CD4-positive, alpha-beta T cell treated with Interleukin-17A for 4 hours (primary cell): ENCODE data around the gene PRUNE1.
A peak's percentile ranks its signal among the peaks of the same experiment; 100 is the strongest.

ENCODE experiments used
- DNase-seq: peaks from one replicate; pipeline ENCODE4 v3.0.0-alpha.2; 2020; ENCODE audit warnings: mixed read lengths

PRUNE1 gene

DNA sequence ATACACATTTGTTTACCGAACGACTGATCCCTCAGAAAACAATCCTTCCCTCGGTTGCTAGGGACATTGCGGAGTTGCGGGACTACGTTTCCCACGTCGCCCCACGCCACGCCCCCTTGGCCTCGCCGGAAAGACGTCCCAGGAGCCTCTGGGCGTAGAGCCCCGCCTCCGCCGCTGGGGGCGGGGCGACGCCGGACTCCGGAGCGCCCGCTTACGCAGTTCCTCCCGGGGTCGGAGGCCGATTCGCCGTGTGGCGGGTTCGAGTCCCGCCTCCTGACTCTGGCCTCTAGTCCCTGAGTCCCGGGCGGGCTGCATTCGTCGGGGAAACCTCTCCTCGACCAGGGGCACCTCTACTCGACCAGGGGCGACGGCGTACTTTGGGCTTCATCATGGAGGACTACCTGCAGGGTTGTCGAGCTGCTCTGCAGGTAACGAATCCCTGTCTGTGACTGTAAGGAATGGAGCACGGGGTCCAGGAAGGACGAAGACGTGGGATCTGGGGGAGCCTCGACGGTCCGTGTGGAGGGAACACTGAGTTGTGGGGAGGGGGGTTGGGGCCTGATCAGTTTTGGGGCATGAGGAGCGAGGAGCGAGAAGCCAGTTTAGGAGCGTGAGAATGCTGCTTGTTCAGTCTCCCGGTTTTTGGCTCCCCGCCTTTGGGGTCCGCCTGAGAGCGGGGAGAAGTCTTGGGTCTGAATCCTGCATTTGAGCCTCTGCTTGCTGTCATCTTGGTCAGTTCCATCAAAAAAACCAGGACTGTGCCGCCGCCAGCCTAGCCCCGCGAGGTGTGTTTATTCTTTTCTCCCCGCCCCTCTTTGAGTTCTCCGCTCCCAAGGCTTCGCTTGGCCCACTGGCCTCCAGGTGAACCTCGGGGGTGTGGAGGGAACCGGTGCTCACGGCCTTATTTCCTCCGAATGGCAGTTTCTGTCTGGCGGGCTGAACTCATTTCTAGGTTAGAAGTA is at the start of gene PRUNE1:
PRUNE1 (plus strand) TSS at position 206 of the 962 bp plus-strand sequence; CDS start at position 390, 184 bp downstream.
- DNase-seq = peak; percentile 98

DNA sequence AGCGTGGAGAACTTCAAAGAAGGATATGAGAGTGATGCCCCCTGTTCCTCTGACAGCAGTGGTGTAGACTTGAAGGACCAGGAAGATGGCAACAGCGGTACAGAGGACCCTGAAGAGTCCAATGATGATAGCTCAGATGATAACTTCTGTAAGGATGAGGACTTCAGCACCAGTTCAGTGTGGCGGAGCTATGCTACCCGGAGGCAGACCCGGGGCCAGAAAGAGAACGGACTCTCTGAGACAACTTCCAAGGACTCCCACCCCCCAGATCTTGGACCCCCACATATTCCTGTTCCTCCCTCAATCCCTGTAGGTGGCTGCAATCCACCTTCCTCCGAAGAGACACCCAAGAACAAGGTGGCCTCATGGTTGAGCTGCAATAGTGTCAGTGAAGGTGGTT is 47.6 kb upstream of the PRUNE1 start:
- no peak for DNase-seq

DNA sequence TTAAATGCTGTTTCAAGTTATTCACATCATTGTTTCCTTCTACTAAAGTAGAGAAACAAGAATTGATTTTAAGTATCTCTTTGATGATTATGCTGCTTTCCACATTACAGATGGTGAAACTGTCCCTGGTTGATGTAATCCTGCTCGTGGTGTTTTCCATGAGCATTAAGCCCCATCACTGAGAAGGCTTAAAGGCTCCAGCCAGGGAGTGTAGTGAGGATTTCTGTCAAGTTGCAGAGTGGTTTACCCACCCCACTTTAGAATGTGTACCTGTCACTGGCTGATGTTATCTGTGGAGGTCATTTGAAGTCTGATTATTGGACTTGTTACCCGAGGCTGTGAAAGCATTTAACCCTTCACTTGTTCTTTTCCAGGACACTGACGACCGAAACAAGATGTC is 46.5 kb upstream of the PRUNE1 start:
- no peak for DNase-seq

GRCh38 chr1:150963321-150964163 is 44.7 kb upstream of the PRUNE1 start:
- no peak for DNase-seq

GRCh38 chr1:150964164-150964489 is 44.1 kb upstream of the PRUNE1 start:
- no peak for DNase-seq

GRCh38 chr1:150965605-150966004 is 42.6 kb upstream of the PRUNE1 start:
- DNase-seq = no peak

DNA sequence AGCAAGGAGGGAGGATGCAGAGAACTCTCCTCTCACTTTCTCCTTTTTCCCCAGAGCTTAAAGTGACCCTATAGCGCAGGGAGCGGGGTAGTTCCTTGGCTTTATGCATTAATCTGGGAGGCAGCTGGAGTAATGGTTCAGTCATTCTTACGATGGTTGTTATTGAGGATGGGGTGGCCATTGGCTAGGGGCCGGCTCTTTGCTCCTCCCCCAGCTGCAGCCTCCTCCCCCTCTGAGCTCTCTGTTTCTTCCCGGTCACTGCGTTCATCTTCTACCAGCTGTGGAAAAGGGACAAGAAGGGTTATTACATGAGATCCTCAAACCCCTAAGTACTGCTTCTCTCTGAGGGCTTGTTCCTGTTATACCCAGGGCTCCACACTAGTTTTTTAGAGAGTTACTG is 42.2 kb upstream of the PRUNE1 start:
- no peak for DNase-seq

DNA sequence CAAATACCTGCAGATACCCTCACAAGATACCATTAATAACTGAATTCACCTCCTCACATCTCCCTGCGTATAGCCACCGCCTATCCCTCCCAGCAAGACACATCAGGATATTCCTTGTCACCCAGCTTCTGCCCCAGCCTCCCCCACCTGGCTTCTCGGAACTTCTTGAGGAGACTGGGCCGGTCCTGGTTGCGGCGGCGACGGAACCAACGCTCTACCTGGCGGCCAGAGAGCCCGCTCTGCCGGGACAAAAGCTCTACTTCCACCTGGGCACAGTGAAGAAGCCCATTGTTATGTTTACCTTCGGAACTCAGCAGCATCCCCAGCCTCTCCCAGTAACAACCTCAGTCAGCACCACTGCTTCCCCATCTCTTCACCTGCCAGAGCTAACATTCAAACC is 40.3 kb upstream of the PRUNE1 start:
- DNase-seq = no peak

GRCh38 chr1:150968491-150968890 is 39.8 kb upstream of the PRUNE1 start:
- no peak for DNase-seq

DNA sequence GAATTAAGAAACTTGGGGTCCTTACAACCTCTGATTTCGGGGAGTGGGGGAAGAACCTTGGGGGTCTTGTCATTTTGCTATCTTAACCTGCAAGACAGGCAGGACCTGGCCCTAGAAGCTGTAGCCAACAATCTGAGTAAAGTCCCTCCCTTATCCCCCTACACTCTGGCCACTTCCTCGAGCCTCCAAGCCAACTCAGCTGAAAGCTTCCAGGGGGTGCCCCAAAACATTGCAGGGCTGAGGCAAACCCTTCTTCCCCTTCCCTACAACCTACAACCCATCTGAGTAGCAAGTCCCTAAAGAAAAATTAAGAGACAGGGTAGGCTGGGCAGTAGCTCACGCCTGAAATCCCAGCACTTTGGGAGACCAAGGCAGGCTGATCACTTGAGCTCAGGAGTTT is 38.6 kb upstream of the PRUNE1 start:
- no peak for DNase-seq

GRCh38 chr1:150970808-150971582 is 37.3 kb upstream of the PRUNE1 start:
- DNase-seq = no peak

GRCh38 chr1:150971583-150972416 is 36.4 kb upstream of the PRUNE1 start:
- no peak for DNase-seq

DNA sequence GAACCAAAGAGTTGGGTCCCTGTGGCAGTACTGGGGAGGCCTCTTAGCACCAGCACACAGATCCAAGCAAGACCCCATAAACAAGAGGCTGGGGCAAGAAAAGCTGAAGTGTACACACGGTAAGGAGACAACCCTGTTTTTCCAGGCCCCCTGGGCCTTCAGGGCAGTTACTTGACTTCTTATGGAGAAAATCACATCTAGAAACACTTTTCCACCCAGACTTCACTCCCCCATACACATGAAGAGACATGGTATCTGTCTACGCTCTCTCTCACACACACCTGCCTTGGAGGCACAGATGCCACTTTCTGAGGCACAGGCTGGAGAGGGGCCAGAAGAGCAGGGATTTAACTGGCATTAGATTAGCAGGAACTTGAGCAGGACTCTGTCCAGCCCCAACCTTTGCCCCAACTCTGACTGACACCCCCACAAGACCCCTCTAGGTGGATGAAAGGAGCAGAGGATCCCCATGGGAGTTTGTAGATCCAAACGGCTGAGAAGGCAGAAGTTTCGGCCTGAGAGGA is 35.8 kb upstream of the PRUNE1 start:
- DNase-seq = no peak

DNA sequence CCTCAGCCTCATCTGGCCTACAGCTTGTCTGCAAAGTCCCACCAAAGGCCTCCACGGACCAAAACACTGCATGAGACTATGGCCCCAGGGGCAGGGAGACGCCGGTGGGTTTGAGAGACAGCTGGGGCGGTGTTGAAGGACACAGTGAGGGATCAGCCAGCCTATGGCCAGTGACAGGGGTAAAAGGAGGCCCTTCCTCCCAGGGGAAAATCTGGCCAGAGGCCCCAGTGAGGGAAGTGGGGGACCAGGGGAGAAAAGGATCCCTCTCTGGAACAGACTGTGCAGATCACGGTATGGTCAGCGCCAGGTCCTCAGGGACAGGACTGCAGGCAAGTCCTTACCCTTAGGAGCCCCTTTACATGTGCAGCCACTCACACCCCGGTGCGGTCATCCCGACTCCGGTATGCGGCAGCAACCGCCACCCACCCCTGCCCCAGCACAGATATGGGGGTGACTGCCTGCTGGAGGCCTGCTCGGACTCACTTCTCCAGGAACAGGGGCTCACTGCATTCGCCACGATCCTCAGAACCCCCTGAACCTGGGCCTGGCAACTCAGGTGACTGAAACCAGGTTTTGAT is 34.9 kb upstream of the PRUNE1 start:
- peak; percentile 19 for DNase-seq

- DNase-seq = peak; percentile 60
Observed at GRCh38 chr1:150973836-150974579, 34.2 kb upstream of the PRUNE1 start.

- DNase-seq = peak; percentile 85
Observed at GRCh38 chr1:150974580-150975478, 33.4 kb upstream of the PRUNE1 start, which contains the start of gene CERS2. TSS of gene CERS2 (minus strand) at chr1:150974835. CDS start at chr1:150969090, 5,745 bp downstream.

GRCh38 chr1:150976401-150976821 is 31.8 kb upstream of the PRUNE1 start:
- no peak for DNase-seq

DNA sequence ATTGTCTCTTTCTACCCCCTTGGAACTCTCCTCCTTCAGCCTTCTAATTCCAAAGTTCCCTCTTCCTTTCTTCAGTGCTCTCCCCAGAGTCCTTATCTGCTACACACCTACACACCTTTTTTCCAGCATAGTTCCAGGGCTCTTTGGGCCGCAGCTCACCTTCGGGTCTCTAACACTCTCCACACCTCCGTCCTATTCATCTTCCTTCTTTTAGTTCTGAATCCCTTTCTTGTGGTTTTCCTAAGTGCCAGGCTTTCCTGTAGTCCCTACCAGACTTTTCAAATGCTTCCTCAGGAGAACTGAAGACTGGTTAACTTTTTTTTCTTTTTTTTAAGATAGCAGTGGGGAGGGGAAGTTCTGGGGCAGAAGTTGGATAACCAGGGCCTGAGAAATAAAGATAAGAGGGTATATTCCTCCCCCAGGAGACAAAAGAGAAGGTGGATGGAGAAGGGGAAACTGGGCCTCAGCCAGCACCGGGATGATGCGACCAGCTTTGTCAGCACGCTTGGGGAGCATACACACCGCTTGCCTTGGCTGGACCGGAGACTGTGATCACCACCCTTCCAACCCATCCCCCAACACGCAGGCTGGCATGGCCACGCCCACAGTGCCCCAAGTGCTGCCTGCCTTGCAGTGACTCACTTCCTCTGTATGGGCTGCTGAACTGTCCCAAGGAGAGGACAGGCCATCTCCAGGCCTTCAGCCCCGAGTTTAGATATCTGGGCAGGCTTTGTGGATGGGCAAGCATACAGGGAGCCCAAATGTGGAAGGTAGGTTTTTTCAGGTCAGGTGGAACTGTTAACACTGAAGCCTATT is 31.2 kb upstream of the PRUNE1 start:
- peak; percentile 88 for DNase-seq
